ENCODE data around the gene ARHGAP1.
"Not testable (repeated sequence)": the region's sequence is repeated elsewhere in the genome, so short reads cannot be mapped to it uniquely, and the experiment has no call there.

The ARHGAP1 gene

DNA sequence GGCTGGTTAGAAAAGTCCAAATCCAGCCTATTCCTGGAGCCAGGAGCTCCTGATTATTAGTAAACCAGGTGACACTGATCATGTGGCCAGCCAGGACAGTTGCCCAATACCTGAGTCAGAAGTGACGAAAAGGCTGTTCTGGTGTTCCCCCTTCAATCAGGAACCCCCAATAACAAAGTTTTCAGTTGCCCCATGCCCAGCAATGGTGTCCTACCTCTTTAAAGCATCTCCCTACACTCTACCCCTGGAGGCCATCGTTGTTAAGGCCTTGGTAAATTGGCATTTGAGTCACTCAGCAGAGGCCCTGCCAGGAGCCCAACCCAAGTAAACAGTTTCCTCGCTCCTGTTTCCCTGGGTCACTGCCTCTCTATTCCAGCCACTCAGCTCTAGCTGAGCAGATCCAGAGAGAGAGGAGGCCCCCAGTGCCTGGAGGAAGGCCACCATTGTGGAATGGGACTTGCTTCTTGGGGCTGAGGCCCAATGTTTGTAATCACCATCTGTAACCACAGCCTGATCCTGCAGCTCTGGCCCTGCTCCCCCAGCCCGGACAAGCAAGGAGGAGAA is 25.0 kb downstream of the ARHGAP1 start:
- TF ChIP-seq Cebpa-rat (IDR thresholded peaks at IDR 0.05) = no peak; the same call in 1 of the 2 replicates
- peak overlapping the region; percentile 98 for H3K4me2 ChIP-seq
- H3K9me3 ChIP-seq = no peaks in the 10 kb centered on the region
- no peaks in the 10 kb centered on the region for H3K27me3 ChIP-seq
- peak overlapping the region; percentile 22; the same call in 1 of the 2 replicates for H3K4me3 ChIP-seq
- H3K27ac ChIP-seq = peak overlapping the region; percentile 94
- peaks cover 40% of the 10 kb centered on the region for H3K36me3 ChIP-seq
- no peaks in the 10 kb centered on the region for H4K20me1 ChIP-seq
- H3K4me1 ChIP-seq = peaks cover 78% of the 10 kb centered on the region
- peak overlapping the region; percentile 72 for H3K9ac ChIP-seq

DNA sequence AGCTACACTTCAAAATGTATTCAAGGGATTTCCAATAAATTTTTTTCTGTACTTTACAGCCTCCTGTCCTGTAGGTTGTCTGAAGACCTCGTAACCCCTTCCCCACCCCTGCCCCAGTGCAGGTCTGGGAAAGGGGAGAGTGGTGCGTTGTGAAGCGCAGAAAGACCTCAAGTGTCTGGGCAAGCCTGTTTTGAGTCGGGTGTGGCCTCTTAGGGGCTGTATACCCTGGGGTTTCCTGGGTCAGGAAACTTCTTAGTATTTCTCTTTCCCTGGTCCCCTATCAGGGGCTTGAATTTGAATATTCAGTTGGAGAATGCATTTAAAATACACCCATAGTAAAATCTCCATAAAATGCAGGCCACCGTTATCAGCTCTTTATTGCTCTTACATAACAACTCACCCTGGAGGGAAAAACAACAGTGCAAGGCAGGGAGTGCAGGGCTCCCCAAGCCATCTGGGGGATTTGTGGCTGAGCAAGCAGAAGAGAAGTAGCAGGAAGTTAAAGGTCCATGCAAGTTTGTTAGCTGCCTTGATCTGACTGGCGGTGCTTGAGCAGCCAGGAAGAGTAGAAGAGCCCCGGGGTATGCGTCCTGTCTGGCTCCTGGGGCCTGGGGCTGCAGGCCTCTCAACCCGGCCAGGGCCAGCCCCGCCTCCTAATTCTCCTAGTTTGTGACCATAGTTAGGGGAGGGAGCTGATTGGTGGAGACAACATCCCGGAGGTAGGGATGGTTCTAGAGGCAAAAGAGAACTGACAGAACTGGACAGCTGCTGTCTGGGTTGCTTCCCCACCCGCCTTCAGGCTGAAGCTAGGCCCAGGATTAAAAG is 25.7 kb downstream of the ARHGAP1 start:
- Histone ChIP-seq H3K4me3 (peak overlapping the region; percentile 22; the same call in 1 of the 2 replicates), H3K27ac (peak overlapping the region; percentile 94), H3K9me3 (no peaks in the 10 kb centered on the region), H4K20me1 (no peaks in the 10 kb centered on the region), H3K9ac (peak overlapping the region; percentile 72), H3K4me1 (peaks cover 85% of the 10 kb centered on the region), H3K27me3 (no peaks in the 10 kb centered on the region), H3K36me3 (peaks cover 37% of the 10 kb centered on the region), H3K4me2 (peak overlapping the region; percentile 98)
- no peak for TF ChIP-seq Cebpa-rat (IDR thresholded peaks at IDR 0.05)

DNA sequence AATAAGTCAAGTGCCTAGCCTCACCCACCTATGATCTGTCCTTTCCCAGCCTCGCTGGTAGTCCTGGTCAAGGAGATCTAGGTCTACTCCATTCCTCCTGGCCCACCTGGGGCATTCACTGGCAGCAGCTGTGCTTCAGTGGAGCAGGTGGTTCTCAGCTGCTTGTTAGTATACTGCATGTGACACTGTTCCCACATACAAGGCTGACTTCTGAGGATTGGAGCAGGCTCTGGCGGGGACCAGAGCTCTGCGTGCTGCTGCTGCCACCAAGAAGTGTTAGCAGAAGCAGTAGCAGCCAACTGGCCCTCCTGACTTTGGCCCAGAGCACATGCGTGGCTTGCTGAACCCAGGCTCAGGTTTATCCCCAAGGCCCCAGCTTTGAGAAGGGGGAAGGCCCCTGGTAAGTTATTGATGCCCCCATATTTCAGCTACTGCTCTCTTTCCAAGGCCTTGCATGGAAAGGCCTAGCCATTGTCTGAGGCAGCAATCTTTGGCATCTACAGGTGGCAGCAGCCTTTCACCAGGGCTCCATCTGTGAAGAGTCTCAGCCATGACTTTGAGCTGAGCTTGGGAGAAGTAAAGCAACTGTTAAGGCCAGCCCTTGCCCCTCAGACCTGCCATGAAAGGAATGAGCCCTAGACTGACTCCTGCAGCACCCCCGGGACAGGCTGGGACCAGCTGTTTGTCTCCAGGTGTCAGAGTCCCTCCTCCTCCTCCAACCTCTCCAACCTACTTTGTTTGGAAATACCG is 26.5 kb downstream of the ARHGAP1 start:
- peak overlapping the region; percentile 94 for H3K27ac ChIP-seq
- H3K4me2 ChIP-seq = peak overlapping the region; percentile 98

DNA sequence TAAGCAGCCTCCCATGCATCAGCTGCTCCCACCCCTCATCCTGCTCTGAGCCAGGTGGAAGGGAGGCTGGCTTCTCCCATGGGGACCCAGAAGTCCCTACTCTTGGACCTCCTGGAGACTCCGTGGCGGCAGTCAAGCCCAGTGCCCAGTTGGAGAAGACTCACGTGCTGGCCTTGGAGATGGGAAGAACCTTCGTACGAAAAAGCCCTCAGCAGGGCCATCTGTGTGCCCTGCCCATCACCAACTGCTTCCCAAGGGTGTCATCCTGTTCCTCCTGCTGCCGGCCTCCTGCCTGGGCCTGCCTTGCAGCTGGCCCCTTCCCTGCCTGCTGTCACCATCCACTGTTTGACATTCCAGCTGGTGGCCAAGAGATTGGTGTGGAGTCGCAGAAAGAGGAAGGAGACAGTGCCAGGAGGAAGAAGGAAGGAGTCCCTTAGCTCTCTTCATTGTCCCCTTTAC is 28.0 kb downstream of the ARHGAP1 start:
- H4K20me1 ChIP-seq = no peaks in the 10 kb centered on the region
- H3K36me3 ChIP-seq = peaks cover 40% of the 10 kb centered on the region
- H3K9ac ChIP-seq = peak overlapping the region; percentile 72
- H3K4me2 ChIP-seq = peak overlapping the region; percentile 98
- no peaks in the 10 kb centered on the region for H3K9me3 ChIP-seq
- peaks cover 94% of the 10 kb centered on the region for H3K4me1 ChIP-seq
- H3K27ac ChIP-seq = peak overlapping the region; percentile 94
- no peaks in the 10 kb centered on the region for H3K27me3 ChIP-seq
- no peak for TF ChIP-seq Cebpa-rat (IDR thresholded peaks at IDR 0.05)
- peak overlapping the region; percentile 35 for H3K4me3 ChIP-seq

More for the DNA sequence above, 26.5 kb downstream of the ARHGAP1 start:
- Histone ChIP-seq H3K27me3 (no peaks in the 10 kb centered on the region), H4K20me1 (no peaks in the 10 kb centered on the region), H3K4me1 (peaks cover 92% of the 10 kb centered on the region), H3K36me3 (peaks cover 37% of the 10 kb centered on the region), H3K4me3 (peak overlapping the region; percentile 11; the same call in 1 of the 2 replicates), H3K9me3 (no peaks in the 10 kb centered on the region), H3K9ac (peak overlapping the region; percentile 72)
- no peak for TF ChIP-seq Cebpa-rat (IDR thresholded peaks at IDR 0.05)

DNA sequence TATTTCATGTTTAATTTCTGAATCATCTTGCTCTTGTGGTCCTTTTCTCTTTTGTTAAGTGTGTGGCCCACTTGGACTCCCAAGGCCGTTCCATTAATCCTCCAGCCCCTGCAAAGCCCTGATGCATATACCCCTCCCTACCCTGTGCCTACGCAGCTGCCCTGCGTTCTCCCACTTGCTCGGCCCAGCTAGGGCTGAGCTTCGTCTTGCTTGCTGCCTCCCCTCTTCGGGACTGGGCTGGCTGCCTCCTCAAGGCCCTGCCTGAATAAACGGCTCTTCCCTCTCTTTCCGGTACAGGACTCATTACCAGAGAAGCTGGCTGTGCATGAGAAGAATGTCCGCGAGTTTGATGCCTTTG is 28.5 kb downstream of the ARHGAP1 start:
- Histone ChIP-seq H3K4me2 (peak overlapping the region; percentile 98), H3K36me3 (peaks cover 45% of the 10 kb centered on the region), H3K4me3 (peak overlapping the region; percentile 35)

DNA sequence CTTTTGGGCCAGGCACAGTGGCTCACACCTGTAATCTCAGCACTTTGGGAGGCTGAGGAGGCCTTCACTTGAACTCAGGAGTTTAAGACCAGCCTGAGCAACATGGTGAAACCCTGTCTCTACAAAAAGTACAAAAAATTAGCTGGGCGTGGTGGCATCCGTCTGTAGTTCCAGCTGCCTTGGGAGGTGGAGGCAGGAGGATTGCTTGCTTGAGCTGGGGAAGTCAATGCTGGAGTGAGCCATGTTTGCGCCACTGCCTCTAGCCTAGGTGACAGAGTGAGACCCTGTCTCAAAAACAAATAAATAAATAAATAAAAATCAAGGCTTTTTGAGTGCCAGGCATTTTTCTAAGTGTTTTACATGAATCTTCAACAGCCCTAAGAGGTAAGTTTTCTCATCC is 29.9 kb downstream of the ARHGAP1 start:
- H3K4me3 ChIP-seq, H3K27me3 ChIP-seq, H4K20me1 ChIP-seq, H3K9me3 ChIP-seq: not testable (repeated sequence)
- peak overlapping the region; percentile 98 for H3K4me2 ChIP-seq
- H3K9ac ChIP-seq = peak overlapping the region; percentile 76
- peak overlapping the region; percentile 94 for H3K27ac ChIP-seq
- H3K36me3 ChIP-seq = peaks cover 59% of the 10 kb centered on the region
- peaks cover 92% of the 10 kb centered on the region for H3K4me1 ChIP-seq

More for the DNA sequence above, 28.5 kb downstream of the ARHGAP1 start:
- Histone ChIP-seq H3K9me3 (no peaks in the 10 kb centered on the region), H3K9ac (peak overlapping the region; percentile 72), H3K27ac (peak overlapping the region; percentile 94), H3K4me1 (peaks cover 94% of the 10 kb centered on the region), H4K20me1 (no peaks in the 10 kb centered on the region), H3K27me3 (no peaks in the 10 kb centered on the region)
- TF ChIP-seq Cebpa-rat (IDR thresholded peaks at IDR 0.05) = no peak

DNA sequence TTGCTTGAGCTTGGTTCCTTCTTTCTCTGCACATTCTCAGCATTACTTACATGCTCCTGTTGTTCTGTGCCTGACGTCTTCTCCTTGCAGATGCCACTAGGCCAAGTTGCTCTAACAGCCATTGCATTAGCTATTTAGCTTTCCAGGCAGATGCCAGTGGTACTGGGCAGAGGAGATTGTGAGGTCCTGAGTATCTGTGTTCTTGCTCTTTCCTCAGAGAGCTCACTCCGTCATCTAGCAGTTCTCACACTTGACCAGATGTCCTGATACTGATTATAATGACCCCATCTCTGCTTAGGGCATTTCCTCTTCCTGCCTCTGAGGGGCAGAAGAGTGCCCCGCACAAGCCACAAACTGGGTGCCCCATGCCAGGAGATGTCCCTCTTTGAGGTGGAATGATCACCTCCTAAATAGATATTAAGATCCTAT is 30.7 kb downstream of the ARHGAP1 start:
- Histone ChIP-seq H3K36me3 (peaks cover 67% of the 10 kb centered on the region), H3K27ac (peak overlapping the region; percentile 94), H4K20me1 (no peaks in the 10 kb centered on the region), H3K4me2 (peak overlapping the region; percentile 98), H3K4me3 (no peak overlapping the region), H3K9me3 (no peaks in the 10 kb centered on the region), H3K4me1 (peaks cover 84% of the 10 kb centered on the region), H3K27me3 (no peaks in the 10 kb centered on the region), H3K9ac (no peak overlapping the region)
- no peak for TF ChIP-seq Cebpa-rat (IDR thresholded peaks at IDR 0.05)

DNA sequence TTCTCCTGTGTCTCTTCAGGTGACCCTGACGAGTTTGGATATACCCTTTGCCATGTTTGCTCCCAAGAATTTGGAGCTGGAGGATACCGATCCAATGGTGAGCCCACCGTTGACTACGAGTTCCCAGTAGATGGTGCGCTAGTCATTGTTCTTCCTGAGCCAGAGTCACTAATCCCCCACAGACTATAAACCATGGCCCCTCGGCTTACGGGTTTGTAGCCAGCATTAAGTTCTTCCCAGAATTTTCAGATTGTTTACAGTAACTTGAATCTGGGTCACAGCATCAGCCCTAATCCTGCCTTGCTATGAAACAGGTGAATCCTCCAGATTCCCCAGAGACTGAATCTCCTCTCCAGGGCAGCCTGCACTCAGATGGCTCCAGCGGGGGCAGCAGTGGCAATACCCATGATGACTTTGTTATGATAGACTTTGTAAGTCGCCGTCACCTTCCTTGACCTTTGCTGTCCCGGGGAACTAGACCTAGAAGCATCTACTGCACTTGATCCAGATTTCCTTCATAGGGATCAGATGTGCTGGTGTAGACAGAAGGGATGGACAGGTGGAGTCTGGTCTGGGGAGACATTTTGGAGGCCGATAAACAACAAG is 31.8 kb downstream of the ARHGAP1 start:
- Histone ChIP-seq H4K20me1 (no peaks in the 10 kb centered on the region), H3K4me3 (no peak overlapping the region), H3K27ac (peak overlapping the region; percentile 11), H3K36me3 (peaks cover 78% of the 10 kb centered on the region), H3K4me2 (peak overlapping the region; percentile 20), H3K27me3 (no peaks in the 10 kb centered on the region), H3K4me1 (peaks cover 72% of the 10 kb centered on the region), H3K9me3 (no peaks in the 10 kb centered on the region), H3K9ac (no peak overlapping the region)
- TF ChIP-seq Cebpa-rat (IDR thresholded peaks at IDR 0.05) = no peak

DNA sequence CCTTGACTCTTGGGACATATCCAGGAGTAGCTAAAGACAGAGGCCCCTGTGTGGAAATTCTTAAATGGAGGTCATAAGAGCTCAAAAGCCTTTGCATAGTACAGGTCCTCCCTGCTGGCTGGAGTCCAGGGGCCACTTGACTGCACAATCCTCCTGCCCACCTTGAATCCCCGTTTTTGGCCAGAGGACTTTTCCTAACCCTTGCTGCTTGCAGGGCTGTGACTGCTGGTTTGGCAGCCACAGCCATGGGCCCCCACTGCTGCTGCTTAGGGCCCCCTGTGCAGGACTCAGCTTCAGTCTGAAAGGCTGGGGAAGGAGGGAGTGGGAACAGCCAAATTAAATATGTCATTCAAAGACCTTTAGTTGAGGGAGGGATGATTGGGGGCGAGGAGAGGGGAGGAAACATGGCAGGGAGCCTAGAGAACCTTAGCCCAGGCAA is 33.4 kb downstream of the ARHGAP1 start:
- H3K27ac ChIP-seq = peak overlapping the region; percentile 25
- H3K36me3 ChIP-seq = peaks cover 79% of the 10 kb centered on the region
- no peak overlapping the region for H3K4me3 ChIP-seq
- H3K9ac ChIP-seq = no peak overlapping the region
- H3K4me1 ChIP-seq = peaks cover 57% of the 10 kb centered on the region
- no peaks in the 10 kb centered on the region for H3K27me3 ChIP-seq
- H3K9me3 ChIP-seq = no peaks in the 10 kb centered on the region
- no peak for TF ChIP-seq Cebpa-rat (IDR thresholded peaks at IDR 0.05)
- H4K20me1 ChIP-seq = no peaks in the 10 kb centered on the region
- H3K4me2 ChIP-seq = peak overlapping the region; percentile 35; the same call in 1 of the 2 replicates

All from BLaER1 (cell line).